Osteoblast (primary cell): ENCODE measurements around the gene ING2. TPM values are rescaled to one million over a fixed set of nuclear protein-coding genes. Genes with fewer than 3 reads are reported as not detected.

Experiments used
- DNase-seq: peaks from one replicate; pipeline ENCODE4 v3.0.0; 2011; ENCODE audit warnings: low spot score, mixed read lengths; ENCODE audit not compliant: insufficient read length; ENCODE audit errors: missing footprints
- H2AFZ ChIP-seq: 2 replicates; pipeline ENCODE4 v1.6.0; 2011; ENCODE audit warnings: mild to moderate bottlenecking, low read length
- H3K27ac ChIP-seq: 2 replicates; pipeline ENCODE4 v1.5.1; 2011; ENCODE audit warnings: mild to moderate bottlenecking, low read depth, low read length, moderate library complexity
- H3K27me3 ChIP-seq: 2 replicates; pipeline ENCODE4 v1.6.0; 2012; ENCODE audit warnings: mild to moderate bottlenecking, control low read depth, inconsistent platforms, low read length, moderate library complexity; ENCODE audit not compliant: insufficient read depth
- H3K36me3 ChIP-seq: 2 replicates; pipeline ENCODE4 v1.5.1; 2011; ENCODE audit warnings: mild to moderate bottlenecking, low read length, control low read depth, moderate library complexity; ENCODE audit not compliant: insufficient read depth
- H3K4me1 ChIP-seq: 2 replicates; pipeline ENCODE4 v1.5.1; 2011; ENCODE audit warnings: mild to moderate bottlenecking, low read length, control low read depth, moderate library complexity; ENCODE audit not compliant: insufficient read depth
- H3K4me2 ChIP-seq: 2 replicates; pipeline ENCODE4 v1.6.0; 2011; ENCODE audit warnings: mild to moderate bottlenecking, low read length; ENCODE audit not compliant: insufficient read depth
- H3K4me3 ChIP-seq: fragments of 200-600 bp; sonication (generic); 3 replicates; pipeline ENCODE4 v1.5.1; 2012; ENCODE audit warnings: mild to moderate bottlenecking, low read length, inconsistent platforms; ENCODE audit not compliant: insufficient read depth
- H3K79me2 ChIP-seq: 2 replicates; pipeline ENCODE4 v1.6.0; 2012; ENCODE audit warnings: mild to moderate bottlenecking, low read length, control low read depth, inconsistent platforms; ENCODE audit not compliant: insufficient read depth
- H3K9me3 ChIP-seq: 2 replicates; pipeline ENCODE4 v1.5.1; 2011; ENCODE audit warnings: low read depth, low read length, control low read depth
- H4K20me1 ChIP-seq: 2 replicates; pipeline ENCODE4 v1.6.0; 2012; ENCODE audit warnings: mild to moderate bottlenecking, low read length, control low read depth; ENCODE audit not compliant: insufficient read depth
- total RNA-seq: library from RNA; depleted of rRNA; stranded (reverse); fragments of >200 nt; gene quantifications from 2 replicates; pipeline ENCODE4 v1.2.3, GENCODE V29; 2012
- TF ChIP-seq, protein P1 (sequence below): IDR thresholded peaks from 2 replicates; pipeline ENCODE4 v1.5.1; 2011; ENCODE audit warnings: mild to moderate bottlenecking, low read depth, low read length, moderate library complexity; ENCODE audit errors: extremely low read depth

The ING2 gene
- total RNA-seq, 1 donor = 6.2 TPM

DNA sequence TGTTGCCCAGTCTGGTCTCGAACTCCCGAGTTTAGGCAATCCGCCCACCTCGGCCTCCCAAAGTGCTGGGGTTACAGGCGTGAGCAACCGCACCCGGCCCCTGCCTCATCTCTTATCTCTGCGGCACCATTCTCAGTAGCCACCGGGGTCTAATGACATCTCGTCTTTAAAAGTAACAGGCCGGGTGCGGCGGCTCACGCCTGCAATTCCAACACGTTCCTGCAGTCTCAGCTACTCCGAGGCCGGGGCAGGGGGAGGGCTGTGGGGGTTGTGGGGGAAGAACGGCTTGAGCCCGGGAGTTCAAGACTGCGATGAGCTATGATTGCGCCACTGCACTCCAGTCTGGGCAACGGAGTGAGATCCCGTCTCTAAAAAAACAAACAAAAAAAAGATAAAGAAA, 28.8 kb downstream of the ING2 start:
- Histone ChIP-seq H4K20me1 (no peaks in the 10 kb centered on the region), H2AFZ (no peak overlapping the region), H3K4me2 (no peak overlapping the region), H3K27me3 (peaks cover 1% of the 10 kb centered on the region), H3K4me1 (no peaks in the 10 kb centered on the region), H3K4me3 (no peak overlapping the region), H3K27ac (no peak overlapping the region), H3K9me3 (no peaks in the 10 kb centered on the region), H3K36me3 (no peaks in the 10 kb centered on the region), H3K79me2 (no peaks in the 10 kb centered on the region)
- TF ChIP-seq, protein P1, sequence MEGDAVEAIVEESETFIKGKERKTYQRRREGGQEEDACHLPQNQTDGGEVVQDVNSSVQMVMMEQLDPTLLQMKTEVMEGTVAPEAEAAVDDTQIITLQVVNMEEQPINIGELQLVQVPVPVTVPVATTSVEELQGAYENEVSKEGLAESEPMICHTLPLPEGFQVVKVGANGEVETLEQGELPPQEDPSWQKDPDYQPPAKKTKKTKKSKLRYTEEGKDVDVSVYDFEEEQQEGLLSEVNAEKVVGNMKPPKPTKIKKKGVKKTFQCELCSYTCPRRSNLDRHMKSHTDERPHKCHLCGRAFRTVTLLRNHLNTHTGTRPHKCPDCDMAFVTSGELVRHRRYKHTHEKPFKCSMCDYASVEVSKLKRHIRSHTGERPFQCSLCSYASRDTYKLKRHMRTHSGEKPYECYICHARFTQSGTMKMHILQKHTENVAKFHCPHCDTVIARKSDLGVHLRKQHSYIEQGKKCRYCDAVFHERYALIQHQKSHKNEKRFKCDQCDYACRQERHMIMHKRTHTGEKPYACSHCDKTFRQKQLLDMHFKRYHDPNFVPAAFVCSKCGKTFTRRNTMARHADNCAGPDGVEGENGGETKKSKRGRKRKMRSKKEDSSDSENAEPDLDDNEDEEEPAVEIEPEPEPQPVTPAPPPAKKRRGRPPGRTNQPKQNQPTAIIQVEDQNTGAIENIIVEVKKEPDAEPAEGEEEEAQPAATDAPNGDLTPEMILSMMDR = no peak
- no peak for DNase-seq

DNA sequence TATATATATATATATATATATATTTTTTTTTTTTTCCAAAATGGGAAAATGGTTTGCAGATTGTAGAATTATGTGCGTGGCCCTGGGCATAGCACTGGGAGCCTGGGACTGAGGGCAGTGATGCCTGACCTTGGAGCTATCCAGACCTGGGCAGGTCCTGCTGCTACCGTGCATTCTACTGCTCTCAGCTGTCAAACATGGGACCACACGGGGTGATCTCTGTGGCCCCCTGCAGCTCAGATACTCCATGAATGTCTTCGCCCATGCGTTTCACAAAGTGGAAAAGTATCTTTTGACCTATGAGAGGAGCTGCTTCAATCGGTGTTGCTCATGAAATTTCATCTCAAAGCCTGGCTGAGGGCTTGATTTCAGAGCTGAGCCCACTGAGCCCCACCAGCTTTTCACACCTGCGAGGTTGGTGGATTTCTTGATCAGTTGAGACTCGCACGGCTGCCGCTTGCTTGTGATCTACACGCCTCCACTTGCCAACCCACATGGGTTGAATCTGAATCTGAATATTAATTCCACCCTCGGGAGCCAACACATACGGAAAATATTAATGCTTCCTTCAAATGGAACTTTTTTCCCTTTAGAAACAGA, 35.7 kb downstream of the ING2 start:
- Histone ChIP-seq H3K9me3 (no peaks in the 10 kb centered on the region), H3K27me3 (peaks cover 9% of the 10 kb centered on the region), H2AFZ (no peak overlapping the region), H3K4me1 (no peaks in the 10 kb centered on the region), H3K4me3 (no peak overlapping the region), H3K36me3 (no peaks in the 10 kb centered on the region), H3K27ac (no peak overlapping the region), H3K4me2 (no peak overlapping the region), H4K20me1 (no peaks in the 10 kb centered on the region), H3K79me2 (no peaks in the 10 kb centered on the region)
- TF ChIP-seq, protein P1 = no peak
- no peak for DNase-seq

DNA sequence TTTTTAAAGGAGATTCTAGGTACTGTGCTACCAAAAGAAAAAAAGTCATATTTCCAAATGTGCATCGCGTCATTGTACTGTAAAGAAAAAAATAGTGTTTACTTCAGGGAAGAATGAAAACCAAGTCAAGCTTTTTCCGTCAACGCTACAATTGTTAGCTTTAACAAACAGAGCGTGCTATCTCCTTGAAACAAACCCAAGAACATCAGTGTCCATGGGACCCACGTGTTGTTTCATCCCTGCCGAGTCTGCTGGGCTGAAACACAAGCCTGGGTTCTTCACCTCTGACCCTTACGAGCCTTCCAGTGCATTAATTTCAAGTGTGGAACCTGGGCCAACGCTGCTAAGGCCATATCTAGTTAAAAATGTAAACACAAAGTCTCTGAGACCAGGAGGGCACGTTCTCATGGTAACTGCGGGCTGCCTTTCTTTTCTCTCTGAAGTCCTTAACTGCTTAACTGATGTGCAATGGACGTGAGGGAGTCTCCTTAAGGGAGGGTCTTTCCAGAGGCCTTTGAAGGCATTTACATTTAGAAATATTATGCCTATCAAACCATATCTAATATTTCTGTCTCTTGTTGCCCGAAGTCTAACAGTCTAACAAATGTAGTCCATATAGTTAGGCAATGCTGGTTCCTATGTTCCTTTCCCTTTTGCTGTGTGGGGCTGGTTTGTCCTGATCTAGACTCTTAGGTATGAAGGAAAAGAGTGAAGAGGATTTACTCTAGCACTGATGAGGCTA, 36.3 kb downstream of the ING2 start:
- no peak overlapping the region for H3K4me2 ChIP-seq
- DNase-seq = no peak
- TF ChIP-seq, protein P1 = no peak

DNA sequence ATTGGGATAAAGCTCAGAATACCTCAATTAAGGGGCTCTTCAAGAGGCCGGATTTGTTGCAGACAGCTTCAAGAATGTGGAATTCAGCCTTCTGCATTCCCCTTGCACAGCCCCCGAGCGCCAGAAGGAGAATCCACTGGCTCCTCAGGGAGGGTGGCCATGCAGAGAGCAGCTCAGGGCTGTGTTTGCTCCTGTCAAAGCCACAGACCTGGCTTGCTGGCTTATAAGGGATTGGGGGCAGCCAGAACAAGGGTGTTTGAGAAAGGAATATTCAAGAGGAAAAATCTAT, 36.8 kb downstream of the ING2 start:
- Histone ChIP-seq H2AFZ (no peak overlapping the region), H3K36me3 (no peaks in the 10 kb centered on the region), H3K27me3 (peaks cover 9% of the 10 kb centered on the region), H3K4me2 (no peak overlapping the region), H3K4me1 (no peaks in the 10 kb centered on the region), H3K9me3 (no peaks in the 10 kb centered on the region), H3K79me2 (no peaks in the 10 kb centered on the region), H3K27ac (no peak overlapping the region), H3K4me3 (no peak overlapping the region), H4K20me1 (no peaks in the 10 kb centered on the region)
- TF ChIP-seq, protein P1 = no peak
- DNase-seq = no peak

More for the DNA sequence above, 36.3 kb downstream of the ING2 start:
- no peak overlapping the region for H3K27ac ChIP-seq
- H3K4me3 ChIP-seq = no peak overlapping the region
- H3K27me3 ChIP-seq = peaks cover 9% of the 10 kb centered on the region
- no peaks in the 10 kb centered on the region for H4K20me1 ChIP-seq
- H3K36me3 ChIP-seq = no peaks in the 10 kb centered on the region
- no peak overlapping the region for H2AFZ ChIP-seq
- no peaks in the 10 kb centered on the region for H3K79me2 ChIP-seq
- H3K9me3 ChIP-seq = no peaks in the 10 kb centered on the region
- no peaks in the 10 kb centered on the region for H3K4me1 ChIP-seq
